NCI-H1105 (cell line): ENCODE data around the gene STXBP4.

ENCODE experiments used
- DNase-seq: peaks from one replicate; lab custom pipeline; 2025; lab: John Stamatoyannopoulos, UW

STXBP4 gene

GRCh38 chr17:55121268-55121667 is 152.7 kb downstream of the STXBP4 start:
- no peak for DNase-seq

GRCh38 chr17:55122114-55122513 is 153.5 kb downstream of the STXBP4 start:
- no peak for DNase-seq

GRCh38 chr17:55124730-55125360 is 156.3 kb downstream of the STXBP4 start:
- no peak for DNase-seq

GRCh38 chr17:55133583-55133982 is 165.0 kb downstream of the STXBP4 start:
- no peak for DNase-seq

GRCh38 chr17:55134486-55135157 is 166.1 kb downstream of the STXBP4 start:
- DNase-seq: no peak

GRCh38 chr17:55140809-55141208 is 172.2 kb downstream of the STXBP4 start:
- DNase-seq: no peak

GRCh38 chr17:55144518-55144917 is 176.0 kb downstream of the STXBP4 start:
- DNase-seq: no peak

GRCh38 chr17:55149485-55149884 is 180.9 kb downstream of the STXBP4 start:
- no peak for DNase-seq

- DNase-seq: no peak
These were observed 183.7 kb downstream of the STXBP4 start for GRCh38 chr17:55152236-55152635.

GRCh38 chr17:55154101-55154500 is 185.5 kb downstream of the STXBP4 start:
- no peak for DNase-seq

GRCh38 chr17:55155856-55156560 is 187.4 kb downstream of the STXBP4 start:
- DNase-seq: no peak

- no peak for DNase-seq
These were observed 188.6 kb downstream of the STXBP4 start for GRCh38 chr17:55157165-55157564.

- no peak for DNase-seq
These were observed 189.9 kb downstream of the STXBP4 start for GRCh38 chr17:55158439-55158838.

- DNase-seq: no peak
These were observed 190.7 kb downstream of the STXBP4 start for GRCh38 chr17:55159251-55159650.

GRCh38 chr17:55160501-55160900 is 191.9 kb downstream of the STXBP4 start:
- no peak for DNase-seq

GRCh38 chr17:55161935-55162555 is 193.5 kb downstream of the STXBP4 start:
- DNase-seq: no peak

GRCh38 chr17:55162556-55162946 is 194.0 kb downstream of the STXBP4 start:
- no peak for DNase-seq

GRCh38 chr17:55163408-55163807 is 194.8 kb downstream of the STXBP4 start:
- no peak for DNase-seq

- no peak for DNase-seq
These were observed 197.9 kb downstream of the STXBP4 start for GRCh38 chr17:55166506-55166905.

- DNase-seq: no peak
These were observed 198.6 kb downstream of the STXBP4 start for GRCh38 chr17:55167024-55167725.

- DNase-seq: no peak
These were observed 200.6 kb downstream of the STXBP4 start for GRCh38 chr17:55168958-55169687.
